Measurements from ENCODE around the gene MSMB. TPM values are rescaled to one million over a fixed set of nuclear protein-coding genes. Genes with fewer than 3 reads are reported as not detected.

Gene MSMB
- total and polyA plus RNA-seq, 2 of the 8 experiments (the other 6 are each of a cell fraction or from before 2014, with no cell fraction given), result not detected

DNA sequence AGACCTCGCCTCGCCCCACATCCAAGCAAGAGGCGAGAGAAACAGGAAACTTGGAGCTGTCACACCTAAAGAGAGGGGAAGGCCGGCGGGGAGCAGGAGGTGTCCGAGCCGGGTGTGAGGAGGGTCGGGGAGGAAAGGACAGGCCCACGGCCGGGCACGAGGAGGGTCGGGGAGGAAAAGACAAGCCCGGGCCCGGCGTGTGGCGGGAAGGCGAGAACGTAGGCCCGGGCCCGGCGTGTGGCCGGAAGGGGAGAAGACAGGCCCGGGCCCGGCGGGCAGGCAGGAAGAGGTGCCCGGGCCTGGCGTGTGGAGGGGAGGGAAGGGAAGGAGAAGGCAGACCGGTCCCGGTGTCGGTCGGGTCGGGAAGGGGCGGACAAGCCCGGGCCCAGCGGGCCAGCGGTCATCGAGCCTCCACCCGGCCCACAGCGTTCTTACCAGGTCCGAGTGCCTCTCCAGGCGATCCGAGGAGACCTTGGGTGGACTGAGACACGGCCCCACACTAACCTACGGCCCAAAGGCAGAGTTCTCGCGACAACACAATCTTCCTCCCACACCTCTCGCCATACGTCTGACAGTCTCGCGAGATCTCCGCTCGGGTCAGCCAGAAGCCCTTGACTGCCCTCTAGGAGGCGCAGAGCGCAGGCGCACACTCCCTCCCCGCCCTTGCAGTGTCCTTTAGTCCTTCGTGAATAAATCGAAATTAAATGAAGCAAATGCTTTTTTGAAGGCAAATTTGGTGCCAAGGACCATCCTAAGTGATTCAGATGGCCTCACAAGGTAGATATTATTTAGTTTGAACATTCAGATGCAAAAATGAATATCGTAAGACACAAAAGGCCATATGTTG is 15.8 kb downstream of the MSMB start, which contains the start of gene NCOA4 (continued):
- TF ChIP-seq, protein P1, sequence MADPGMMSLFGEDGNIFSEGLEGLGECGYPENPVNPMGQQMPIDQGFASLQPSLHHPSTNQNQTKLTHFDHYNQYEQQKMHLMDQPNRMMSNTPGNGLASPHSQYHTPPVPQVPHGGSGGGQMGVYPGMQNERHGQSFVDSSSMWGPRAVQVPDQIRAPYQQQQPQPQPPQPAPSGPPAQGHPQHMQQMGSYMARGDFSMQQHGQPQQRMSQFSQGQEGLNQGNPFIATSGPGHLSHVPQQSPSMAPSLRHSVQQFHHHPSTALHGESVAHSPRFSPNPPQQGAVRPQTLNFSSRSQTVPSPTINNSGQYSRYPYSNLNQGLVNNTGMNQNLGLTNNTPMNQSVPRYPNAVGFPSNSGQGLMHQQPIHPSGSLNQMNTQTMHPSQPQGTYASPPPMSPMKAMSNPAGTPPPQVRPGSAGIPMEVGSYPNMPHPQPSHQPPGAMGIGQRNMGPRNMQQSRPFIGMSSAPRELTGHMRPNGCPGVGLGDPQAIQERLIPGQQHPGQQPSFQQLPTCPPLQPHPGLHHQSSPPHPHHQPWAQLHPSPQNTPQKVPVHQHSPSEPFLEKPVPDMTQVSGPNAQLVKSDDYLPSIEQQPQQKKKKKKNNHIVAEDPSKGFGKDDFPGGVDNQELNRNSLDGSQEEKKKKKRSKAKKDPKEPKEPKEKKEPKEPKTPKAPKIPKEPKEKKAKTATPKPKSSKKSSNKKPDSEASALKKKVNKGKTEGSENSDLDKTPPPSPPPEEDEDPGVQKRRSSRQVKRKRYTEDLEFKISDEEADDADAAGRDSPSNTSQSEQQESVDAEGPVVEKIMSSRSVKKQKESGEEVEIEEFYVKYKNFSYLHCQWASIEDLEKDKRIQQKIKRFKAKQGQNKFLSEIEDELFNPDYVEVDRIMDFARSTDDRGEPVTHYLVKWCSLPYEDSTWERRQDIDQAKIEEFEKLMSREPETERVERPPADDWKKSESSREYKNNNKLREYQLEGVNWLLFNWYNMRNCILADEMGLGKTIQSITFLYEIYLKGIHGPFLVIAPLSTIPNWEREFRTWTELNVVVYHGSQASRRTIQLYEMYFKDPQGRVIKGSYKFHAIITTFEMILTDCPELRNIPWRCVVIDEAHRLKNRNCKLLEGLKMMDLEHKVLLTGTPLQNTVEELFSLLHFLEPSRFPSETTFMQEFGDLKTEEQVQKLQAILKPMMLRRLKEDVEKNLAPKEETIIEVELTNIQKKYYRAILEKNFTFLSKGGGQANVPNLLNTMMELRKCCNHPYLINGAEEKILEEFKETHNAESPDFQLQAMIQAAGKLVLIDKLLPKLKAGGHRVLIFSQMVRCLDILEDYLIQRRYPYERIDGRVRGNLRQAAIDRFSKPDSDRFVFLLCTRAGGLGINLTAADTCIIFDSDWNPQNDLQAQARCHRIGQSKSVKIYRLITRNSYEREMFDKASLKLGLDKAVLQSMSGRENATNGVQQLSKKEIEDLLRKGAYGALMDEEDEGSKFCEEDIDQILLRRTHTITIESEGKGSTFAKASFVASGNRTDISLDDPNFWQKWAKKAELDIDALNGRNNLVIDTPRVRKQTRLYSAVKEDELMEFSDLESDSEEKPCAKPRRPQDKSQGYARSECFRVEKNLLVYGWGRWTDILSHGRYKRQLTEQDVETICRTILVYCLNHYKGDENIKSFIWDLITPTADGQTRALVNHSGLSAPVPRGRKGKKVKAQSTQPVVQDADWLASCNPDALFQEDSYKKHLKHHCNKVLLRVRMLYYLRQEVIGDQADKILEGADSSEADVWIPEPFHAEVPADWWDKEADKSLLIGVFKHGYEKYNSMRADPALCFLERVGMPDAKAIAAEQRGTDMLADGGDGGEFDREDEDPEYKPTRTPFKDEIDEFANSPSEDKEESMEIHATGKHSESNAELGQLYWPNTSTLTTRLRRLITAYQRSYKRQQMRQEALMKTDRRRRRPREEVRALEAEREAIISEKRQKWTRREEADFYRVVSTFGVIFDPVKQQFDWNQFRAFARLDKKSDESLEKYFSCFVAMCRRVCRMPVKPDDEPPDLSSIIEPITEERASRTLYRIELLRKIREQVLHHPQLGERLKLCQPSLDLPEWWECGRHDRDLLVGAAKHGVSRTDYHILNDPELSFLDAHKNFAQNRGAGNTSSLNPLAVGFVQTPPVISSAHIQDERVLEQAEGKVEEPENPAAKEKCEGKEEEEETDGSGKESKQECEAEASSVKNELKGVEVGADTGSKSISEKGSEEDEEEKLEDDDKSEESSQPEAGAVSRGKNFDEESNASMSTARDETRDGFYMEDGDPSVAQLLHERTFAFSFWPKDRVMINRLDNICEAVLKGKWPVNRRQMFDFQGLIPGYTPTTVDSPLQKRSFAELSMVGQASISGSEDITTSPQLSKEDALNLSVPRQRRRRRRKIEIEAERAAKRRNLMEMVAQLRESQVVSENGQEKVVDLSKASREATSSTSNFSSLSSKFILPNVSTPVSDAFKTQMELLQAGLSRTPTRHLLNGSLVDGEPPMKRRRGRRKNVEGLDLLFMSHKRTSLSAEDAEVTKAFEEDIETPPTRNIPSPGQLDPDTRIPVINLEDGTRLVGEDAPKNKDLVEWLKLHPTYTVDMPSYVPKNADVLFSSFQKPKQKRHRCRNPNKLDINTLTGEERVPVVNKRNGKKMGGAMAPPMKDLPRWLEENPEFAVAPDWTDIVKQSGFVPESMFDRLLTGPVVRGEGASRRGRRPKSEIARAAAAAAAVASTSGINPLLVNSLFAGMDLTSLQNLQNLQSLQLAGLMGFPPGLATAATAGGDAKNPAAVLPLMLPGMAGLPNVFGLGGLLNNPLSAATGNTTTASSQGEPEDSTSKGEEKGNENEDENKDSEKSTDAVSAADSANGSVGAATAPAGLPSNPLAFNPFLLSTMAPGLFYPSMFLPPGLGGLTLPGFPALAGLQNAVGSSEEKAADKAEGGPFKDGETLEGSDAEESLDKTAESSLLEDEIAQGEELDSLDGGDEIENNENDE (IDR thresholded peaks at IDR 0.05; ENCODE audit: insufficient replicate concordance, low read length), result no peak
- TF ChIP-seq, protein P2, sequence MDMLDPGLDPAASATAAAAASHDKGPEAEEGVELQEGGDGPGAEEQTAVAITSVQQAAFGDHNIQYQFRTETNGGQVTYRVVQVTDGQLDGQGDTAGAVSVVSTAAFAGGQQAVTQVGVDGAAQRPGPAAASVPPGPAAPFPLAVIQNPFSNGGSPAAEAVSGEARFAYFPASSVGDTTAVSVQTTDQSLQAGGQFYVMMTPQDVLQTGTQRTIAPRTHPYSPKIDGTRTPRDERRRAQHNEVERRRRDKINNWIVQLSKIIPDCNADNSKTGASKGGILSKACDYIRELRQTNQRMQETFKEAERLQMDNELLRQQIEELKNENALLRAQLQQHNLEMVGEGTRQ (IDR thresholded peaks at IDR 0.05; ENCODE audit: low read length), result no peak
- no peak for TF ChIP-seq CBX5 (IDR thresholded peaks at IDR 0.05; ENCODE audit: low read depth, low read length)
- TF ChIP-seq TAF7 (optimal IDR thresholded peaks at IDR 0.05; ENCODE audit: borderline replicate concordance, low read depth, low read length), result no peak
- TF ChIP-seq BCL11A (IDR thresholded peaks at IDR 0.05; ENCODE audit: low read depth in 2 of 2, low read length in 2 of 2), result no peak
- no peak for TF ChIP-seq SP1 (IDR thresholded peaks at IDR 0.05; ENCODE audit: low read depth, low read length)
- TF ChIP-seq CTBP2 (IDR thresholded peaks at IDR 0.05; ENCODE audit: borderline replicate concordance, insufficient read depth, insufficient read length, low read length), result no peak
- TF ChIP-seq SIRT6 (IDR thresholded peaks at IDR 0.05; ENCODE audit: low read length), result no peak

Data from H1 (cell line).